K562 (cell line): Measurements from ENCODE around the gene SPAG9. TPM values are rescaled to one million over a fixed set of nuclear protein-coding genes. Genes with fewer than 3 reads are reported as not detected.

Source experiments
- ATAC-seq: fragments of 200-7000 bp; cut with Tn5 transposase; 3 replicates; pipeline ENCODE4 v1.9.1; 2020; ENCODE audit warnings: moderate library complexity
- BruUV-seq: library from RNA; stranded (reverse); fragments of 400-500 nt; replicated peaks from 2 replicates; lab custom pipeline; 2021; lab: Mats Ljungman, UMichigan
- CTCF ChIA-PET: fragments of 300-600 bp; formaldehyde crosslinking; extraction: SDS; loops from one replicate; lab custom pipeline; 2021; ENCODE audit warnings: low intra/inter-chr PET ratio; lab: Yijun Ruan, JAX
- POLR2A ChIA-PET: fragments of 300-600, 350-650 bp; sonication (Branson Sonifier 250); formaldehyde crosslinking; extraction: SDS; loops from one replicate; lab custom pipeline; 2021; ENCODE audit warnings: antibody characterized with exemption, inconsistent platforms; lab: Yijun Ruan, JAX
- DNase-seq, 4 experiments: peaks; one replicate each; pipeline versions ENCODE4 v3.0.0 to v3.0.0-alpha.2; 2011 to 2018; ENCODE audit warnings: low spot score in 3 of 4, mixed read lengths in 3 of 4; ENCODE audit errors: extremely low read depth in 1 of 4
- FAIRE-seq: peaks from 2 replicates; lab custom pipeline; 2011; peaks lifted over from hg19 to GRCh38; lab: Jason Lieb, UNC
- H2AFZ ChIP-seq: 2 replicates; pipeline ENCODE4 v1.6.0; 2011; ENCODE audit warnings: low read depth, low read length, control low read depth, inconsistent platforms
- H3K27ac ChIP-seq: fragments of 200-600 bp; 3 replicates; pipeline ENCODE4 v1.8.0; 2011; ENCODE audit warnings: low read depth, mild to moderate bottlenecking, control low read depth, inconsistent platforms, low read length, moderate library complexity, mixed read lengths; ENCODE audit errors: extremely low read depth
- H3K27me3 ChIP-seq, 2 experiments: fragments of 300-600 bp in 1 of 2; 2 replicates in 1 of 2; 3 replicates in 1 of 2; pipeline versions ENCODE4 v1.6.0 to v1.8.0; 2011; ENCODE audit warnings: inconsistent platforms in 2 of 2, low read length in 2 of 2, mild to moderate bottlenecking in 1 of 2, mixed read lengths in 1 of 2, moderate library complexity in 1 of 2; ENCODE audit not compliant: control insufficient read depth in 2 of 2, insufficient read depth in 2 of 2
- H3K36me3 ChIP-seq: fragments of 300-600 bp; 3 replicates; pipeline ENCODE4 v1.8.0; 2011; ENCODE audit warnings: mild to moderate bottlenecking, low read length, inconsistent platforms; ENCODE audit not compliant: control insufficient read depth, insufficient read depth
- H3K4me1 ChIP-seq, 2 experiments: fragments of 200-600 bp in 1 of 2; replicated peaks in 1 of 2; 2 replicates in 1 of 2; 3 replicates in 1 of 2; pipeline versions ENCODE4 v1.5.1 to v1.8.0; 2011; ENCODE audit warnings: inconsistent platforms in 2 of 2, low read length in 2 of 2, mild to moderate bottlenecking in 1 of 2, mixed read lengths in 1 of 2, moderate library complexity in 1 of 2; ENCODE audit not compliant: control insufficient read depth in 2 of 2, insufficient read depth in 2 of 2
- H3K4me2 ChIP-seq: 2 replicates; pipeline ENCODE4 v1.6.1; 2011; ENCODE audit warnings: low read length, control low read depth, inconsistent platforms, mixed read lengths; ENCODE audit not compliant: insufficient read depth
- H3K4me3 ChIP-seq: fragments of 200-600 bp; sonication (generic), shearing (Covaris generic); 2 replicates; pipeline ENCODE4 v1.5.1; 2016; ENCODE audit warnings: control low read depth, inconsistent platforms
- H3K79me2 ChIP-seq: fragments of 200-600 bp; 3 replicates; pipeline ENCODE4 v1.8.0; 2011; ENCODE audit warnings: low read length, inconsistent platforms; ENCODE audit not compliant: control insufficient read depth, insufficient read depth
- H3K9ac ChIP-seq, 2 experiments: 2 replicates each; pipeline versions ENCODE4 v1.6.0 to v1.6.1; 2011; ENCODE audit warnings: low read depth in 2 of 2, low read length in 2 of 2, control low read depth in 1 of 2, inconsistent platforms in 1 of 2, mild to moderate bottlenecking in 1 of 2, mixed read lengths in 1 of 2; ENCODE audit not compliant: insufficient read depth in 1 of 2
- H3K9me1 ChIP-seq: one replicate; pipeline ENCODE4 v1.6.0; 2011; ENCODE audit warnings: inconsistent platforms, mild to moderate bottlenecking, low read length, moderate library complexity; ENCODE audit not compliant: control insufficient read depth, insufficient read depth
- H3K9me3 ChIP-seq: replicated peaks from 2 replicates; pipeline ENCODE4 v1.5.1; 2011; ENCODE audit warnings: low read depth, low read length, inconsistent platforms; ENCODE audit not compliant: control insufficient read depth, insufficient read depth
- H4K20me1 ChIP-seq: replicated peaks from 2 replicates; pipeline ENCODE4 v1.6.1; 2011; ENCODE audit warnings: low read length, inconsistent platforms, mixed read lengths; ENCODE audit not compliant: control insufficient read depth, insufficient read depth
- BDP1 ChIP-seq: IDR thresholded peaks from 3 replicates; pipeline ENCODE4 v1.6.1; 2011; ENCODE audit not compliant: insufficient read length, insufficient read depth
- FOSL1 ChIP-seq: fragments of 200-800 bp; sonication (Bioruptor generic); conservative IDR thresholded peaks from 2 replicates; pipeline ENCODE4 v1.6.1; 2016; ENCODE audit warnings: missing genetic modification characterization, missing compliant biosample characterization
- FOXK1 ChIP-seq: sonication (generic); formaldehyde crosslinking; IDR thresholded peaks from 2 replicates; pipeline ENCODE4 v1.8.0; 2022; ENCODE audit warnings: missing genetic modification reagents, mild to moderate bottlenecking, borderline replicate concordance
- HNRNPLL ChIP-seq: fragments of 200-400 bp; formaldehyde crosslinking; IDR thresholded peaks from 2 replicates; pipeline ENCODE4 v1.6.1; 2017; ENCODE audit warnings: low read length, low read depth, mild to moderate bottlenecking; ENCODE audit not compliant: poor library complexity, severe bottlenecking
- JUN ChIP-seq, 2 experiments: sonication (generic) in 1 of 2; formaldehyde crosslinking in 1 of 2; IDR thresholded peaks; 2 replicates each; pipeline versions ENCODE4 v1.6.1 to v1.8.0; 2012 to 2022; ENCODE audit warnings: borderline replicate concordance in 2 of 2, mild to moderate bottlenecking in 2 of 2, improper control_type of control experiment in 1 of 2, low read depth in 1 of 2, low read length in 1 of 2, missing genetic modification reagents in 1 of 2
- MAFK ChIP-seq: IDR thresholded peaks from 2 replicates; pipeline ENCODE4 v1.6.1; 2011; ENCODE audit warnings: low read length, improper control_type of control experiment
- PCBP1 ChIP-seq: fragments of 200-400 bp; formaldehyde crosslinking; IDR thresholded peaks from 2 replicates; pipeline ENCODE4 v1.6.1; 2018; ENCODE audit warnings: mild to moderate bottlenecking, low read depth, low read length; ENCODE audit not compliant: poor library complexity, severe bottlenecking
- PHF8 ChIP-seq: fragments of 200-600 bp; sonication (generic); IDR thresholded peaks from 2 replicates; pipeline ENCODE4 v1.6.1; 2012; ENCODE audit warnings: mixed run types, mild to moderate bottlenecking, inconsistent platforms, low read length, moderate library complexity, borderline replicate concordance
- ZBTB8A ChIP-seq: fragments of 450-650 bp; IDR thresholded peaks from 2 replicates; pipeline ENCODE4 v1.6.1; 2018; ENCODE audit warnings: mild to moderate bottlenecking, moderate library complexity; ENCODE audit not compliant: partially characterized antibody
- WGBS: fragments of 100-300 bp; shearing (Covaris generic); methylation state at CpG from one replicate; pipeline ENCODE4 v1.1.6; 2016; ENCODE audit warnings: low coverage, mixed read lengths; ENCODE audit not compliant: insufficient coverage; ENCODE audit errors: missing lambda C conversion rate; 5-methylcytosine and 5-hydroxymethylcytosine counted together
- in situ Hi-C: fragments of 300-500 bp; cut with MboI; formaldehyde crosslinking; loops from 4 replicates; pipeline ENCODE4 v1.15.0; 2018; ENCODE audit warnings: inconsistent platforms, mixed read lengths
- intact Hi-C: fragments of 100-400 bp; cut with micrococcal nuclease; formaldehyde crosslinking; loops from 2 replicates; pipeline ENCODE4 v1.14.2; 2022
- polyA plus RNA-seq, 8 experiments: library from polyadenylated mRNA; depleted of rRNA in 4 of 8; stranded (reverse) in 5 of 8; unstranded in 3 of 8; fragments of >200 nt; fragmentation: Nextera tagmentation in 2 of 8; fragmentation: Illumina TruSeq in 1 of 8; extraction: Ambion mirVana in 2 of 8; extraction: Trizol in 1 of 8; gene quantifications; 2 replicates each; pipeline versions ENCODE4 v1.2.1 to v1.2.3, GENCODE V29; 2011 to 2014; ENCODE audit warnings: inconsistent platforms in 1 of 8, missing spikeins in 1 of 8
- total RNA-seq, 7 experiments: library from RNA; depleted of rRNA in 6 of 7; stranded (reverse); fragments of >200 nt in 6 of 7; fragmentation: Illumina TruSeq in 2 of 7; extraction: Trizol in 2 of 7; gene quantifications; 2 replicates each; pipeline versions ENCODE4 v1.2.1 to v1.2.3, GENCODE V29; 2011 to 2021; ENCODE audit warnings: low replicate concordance in 1 of 7
- TF ChIP-seq, protein P1 (sequence below): fragments of 200-800 bp; sonication (Bioruptor generic); IDR thresholded peaks from 2 replicates; pipeline ENCODE4 v1.6.1; 2017; ENCODE audit warnings: missing genetic modification characterization, missing compliant biosample characterization
- TF ChIP-seq, protein P2 (sequence below): fragments of 450-650 bp; IDR thresholded peaks from 2 replicates; pipeline ENCODE4 v1.6.1; 2016; ENCODE audit warnings: mild to moderate bottlenecking
- TF ChIP-seq, protein P3 (sequence below): fragments of 450-650 bp; IDR thresholded peaks from one replicate; pipeline ENCODE4 v1.6.1; 2018; ENCODE audit warnings: mild to moderate bottlenecking, moderate library complexity; ENCODE audit not compliant: partially characterized antibody
- TF ChIP-seq, protein P4 (sequence below), 3 experiments: fragments of 200-800 bp in 1 of 3; sonication (Bioruptor generic) in 1 of 3; sonication (generic) in 1 of 3; formaldehyde crosslinking in 1 of 3; IDR thresholded peaks; 2 replicates each; pipeline versions ENCODE4 v1.6.1 to v1.8.0; 2016 to 2022; ENCODE audit warnings: mild to moderate bottlenecking in 2 of 3, missing compliant biosample characterization in 2 of 3, missing genetic modification characterization in 2 of 3, missing genetic modification reagents in 1 of 3

SPAG9 gene
- total and polyA plus RNA-seq, 9 of the 15 experiments (the other 6 are each of a cell fraction or from before 2014, with no cell fraction given) = 12.2 to 99.2 (median 58.2) TPM

DNA sequence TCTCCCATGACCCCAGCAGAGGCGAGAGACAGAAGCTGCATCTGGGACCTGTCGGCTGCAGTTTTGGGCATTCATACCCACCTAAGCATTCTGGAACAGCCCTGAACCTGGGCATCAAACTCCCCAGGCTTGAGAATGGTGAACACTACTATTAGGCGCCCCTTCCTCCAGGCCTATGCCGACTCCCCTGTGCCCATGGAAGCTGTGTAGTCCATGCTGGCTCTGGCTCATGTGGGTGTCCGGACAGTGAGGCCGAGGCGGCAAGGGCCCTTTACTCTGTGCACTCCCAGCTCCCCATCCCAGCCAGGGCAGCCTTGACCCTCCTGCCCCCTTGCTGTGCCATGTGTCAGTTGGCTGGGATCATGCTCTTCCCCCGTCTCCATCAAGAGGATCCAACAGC is 165.5 kb downstream of the SPAG9 start:
- FAIRE-seq = no peak
- Histone ChIP-seq H3K79me2 (no peaks in the 10 kb centered on the region), H3K4me3 (no peak overlapping the region), H3K9me1 (no peaks in the 10 kb centered on the region), H2AFZ (no peak overlapping the region), H4K20me1 (no peaks in the 10 kb centered on the region), H3K9me3 (no peaks in the 10 kb centered on the region), H3K4me1 (peaks cover 8 to 28% of the 10 kb centered on the region in 2 experiments), H3K27me3 (no peaks in the 10 kb centered on the region), H3K36me3 (no peaks in the 10 kb centered on the region), H3K27ac (no peak overlapping the region), H3K4me2 (no peak overlapping the region), H3K9ac (no peak overlapping the region; a peak in 1 of 4 replicates)
- no TSS peak for BruUV-seq
- intact Hi-C loops (no loop called here), in situ Hi-C loops (loop anchor here (5.0 to 10.0 kb wide), 2 partner anchors 173 to 410 kb away; partner anchors contain the start of gene SPATA20)
- WGBS = 30% methylated on average over 8 of the region's 8 CpGs
- DNase-seq = no peak
- CTCF ChIA-PET = interaction anchor here (0.9 to 3.0 kb wide), 3 partner anchors 92 to 172 kb away, joined by 3 to 26 read pairs (median 16); no protein-coding TSS in a partner anchor
- no peak for ATAC-seq
- POLR2A ChIA-PET = interaction anchor here (2.0 to 13.9 kb wide), 2 partner anchors 91 to 102 kb away, joined by 11 to 207 read pairs; partner anchors contain the start of gene TOB1
- TF ChIP-seq PCBP1 = no peak
- TF ChIP-seq ZBTB8A = no peak
- no peak for TF ChIP-seq PHF8
- no peak for TF ChIP-seq HNRNPLL
- no peak for TF ChIP-seq JUN (IDR thresholded peaks at IDR 0.05; ENCODE audit: borderline replicate concordance, low read depth, low read length)
- TF ChIP-seq JUN (CRISPR knock-in tag; IDR thresholded peaks at IDR 0.05; ENCODE audit: borderline replicate concordance) = no peak
- TF ChIP-seq, protein P1, sequence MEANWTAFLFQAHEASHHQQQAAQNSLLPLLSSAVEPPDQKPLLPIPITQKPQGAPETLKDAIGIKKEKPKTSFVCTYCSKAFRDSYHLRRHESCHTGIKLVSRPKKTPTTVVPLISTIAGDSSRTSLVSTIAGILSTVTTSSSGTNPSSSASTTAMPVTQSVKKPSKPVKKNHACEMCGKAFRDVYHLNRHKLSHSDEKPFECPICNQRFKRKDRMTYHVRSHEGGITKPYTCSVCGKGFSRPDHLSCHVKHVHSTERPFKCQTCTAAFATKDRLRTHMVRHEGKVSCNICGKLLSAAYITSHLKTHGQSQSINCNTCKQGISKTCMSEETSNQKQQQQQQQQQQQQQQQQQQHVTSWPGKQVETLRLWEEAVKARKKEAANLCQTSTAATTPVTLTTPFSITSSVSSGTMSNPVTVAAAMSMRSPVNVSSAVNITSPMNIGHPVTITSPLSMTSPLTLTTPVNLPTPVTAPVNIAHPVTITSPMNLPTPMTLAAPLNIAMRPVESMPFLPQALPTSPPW (CRISPR knock-in tag) = no peak
- TF ChIP-seq BDP1 = no peak
- no peak for TF ChIP-seq FOXK1 (CRISPR knock-in tag)
- TF ChIP-seq, protein P2, sequence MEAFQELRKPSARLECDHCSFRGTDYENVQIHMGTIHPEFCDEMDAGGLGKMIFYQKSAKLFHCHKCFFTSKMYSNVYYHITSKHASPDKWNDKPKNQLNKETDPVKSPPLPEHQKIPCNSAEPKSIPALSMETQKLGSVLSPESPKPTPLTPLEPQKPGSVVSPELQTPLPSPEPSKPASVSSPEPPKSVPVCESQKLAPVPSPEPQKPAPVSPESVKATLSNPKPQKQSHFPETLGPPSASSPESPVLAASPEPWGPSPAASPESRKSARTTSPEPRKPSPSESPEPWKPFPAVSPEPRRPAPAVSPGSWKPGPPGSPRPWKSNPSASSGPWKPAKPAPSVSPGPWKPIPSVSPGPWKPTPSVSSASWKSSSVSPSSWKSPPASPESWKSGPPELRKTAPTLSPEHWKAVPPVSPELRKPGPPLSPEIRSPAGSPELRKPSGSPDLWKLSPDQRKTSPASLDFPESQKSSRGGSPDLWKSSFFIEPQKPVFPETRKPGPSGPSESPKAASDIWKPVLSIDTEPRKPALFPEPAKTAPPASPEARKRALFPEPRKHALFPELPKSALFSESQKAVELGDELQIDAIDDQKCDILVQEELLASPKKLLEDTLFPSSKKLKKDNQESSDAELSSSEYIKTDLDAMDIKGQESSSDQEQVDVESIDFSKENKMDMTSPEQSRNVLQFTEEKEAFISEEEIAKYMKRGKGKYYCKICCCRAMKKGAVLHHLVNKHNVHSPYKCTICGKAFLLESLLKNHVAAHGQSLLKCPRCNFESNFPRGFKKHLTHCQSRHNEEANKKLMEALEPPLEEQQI = no peak
- TF ChIP-seq FOSL1 (tag) = no peak
- TF ChIP-seq, protein P3, sequence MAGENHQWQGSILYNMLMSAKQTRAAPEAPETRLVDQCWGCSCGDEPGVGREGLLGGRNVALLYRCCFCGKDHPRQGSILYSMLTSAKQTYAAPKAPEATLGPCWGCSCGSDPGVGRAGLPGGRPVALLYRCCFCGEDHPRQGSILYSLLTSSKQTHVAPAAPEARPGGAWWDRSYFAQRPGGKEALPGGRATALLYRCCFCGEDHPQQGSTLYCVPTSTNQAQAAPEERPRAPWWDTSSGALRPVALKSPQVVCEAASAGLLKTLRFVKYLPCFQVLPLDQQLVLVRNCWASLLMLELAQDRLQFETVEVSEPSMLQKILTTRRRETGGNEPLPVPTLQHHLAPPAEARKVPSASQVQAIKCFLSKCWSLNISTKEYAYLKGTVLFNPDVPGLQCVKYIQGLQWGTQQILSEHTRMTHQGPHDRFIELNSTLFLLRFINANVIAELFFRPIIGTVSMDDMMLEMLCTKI = no peak
- TF ChIP-seq, protein P4, sequence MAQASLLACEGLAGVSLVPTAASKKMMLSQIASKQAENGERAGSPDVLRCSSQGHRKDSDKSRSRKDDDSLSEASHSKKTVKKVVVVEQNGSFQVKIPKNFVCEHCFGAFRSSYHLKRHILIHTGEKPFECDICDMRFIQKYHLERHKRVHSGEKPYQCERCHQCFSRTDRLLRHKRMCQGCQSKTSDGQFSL (CRISPR knock-in tag; IDR thresholded peaks at IDR 0.05) = no peak
- TF ChIP-seq, protein P4 (tag; IDR thresholded peaks at IDR 0.05) = no peak
- TF ChIP-seq MAFK = no peak
